GM23338 (cell line): Measurements from ENCODE around the gene RAD21L1.

Experiments used
- CREB1 ChIP-seq: fragments of 250-450 bp; sonication (Bioruptor Pico); IDR thresholded peaks from 2 replicates; pipeline ENCODE4 v1.5.0; 2020; ENCODE audit warnings: low read depth, mild to moderate bottlenecking, moderate library complexity
- EZH2 ChIP-seq: fragments of 200-600 bp; sonication (generic); IDR thresholded peaks from one replicate; pipeline ENCODE4 v1.8.0; 2017; ENCODE audit warnings: antibody characterized with exemption, mild to moderate bottlenecking, low read depth; ENCODE audit not compliant: unreplicated experiment
- EZH2phosphoT487 ChIP-seq: fragments of 200-600 bp; sonication (generic); IDR thresholded peaks from one replicate; pipeline ENCODE4 v1.8.1; 2018; ENCODE audit warnings: antibody characterized with exemption; ENCODE audit not compliant: unreplicated experiment
- JUNB ChIP-seq: IDR thresholded peaks from one replicate; pipeline ENCODE4 v1.6.1; 2016; ENCODE audit warnings: antibody characterized with exemption; ENCODE audit not compliant: unreplicated experiment
- NANOG ChIP-seq: IDR thresholded peaks from 2 replicates; pipeline ENCODE4 v1.6.1; 2016; ENCODE audit warnings: antibody characterized with exemption, borderline replicate concordance
- POLR2AphosphoS5 ChIP-seq: IDR thresholded peaks from 2 replicates; pipeline ENCODE4 v1.6.1; 2016; ENCODE audit warnings: antibody characterized with exemption, low read depth
- STAT1 ChIP-seq: IDR thresholded peaks from one replicate; pipeline ENCODE4 v1.6.1; 2016; ENCODE audit warnings: antibody characterized with exemption; ENCODE audit not compliant: unreplicated experiment
- ZNF114 ChIP-seq: fragments of 250-450 bp; sonication (Bioruptor Pico); IDR thresholded peaks from 2 replicates; pipeline ENCODE4 v1.5.0; 2020; ENCODE audit warnings: mild to moderate bottlenecking, moderate library complexity
- ZNF331 ChIP-seq: fragments of 250-450 bp; sonication (Bioruptor Pico); IDR thresholded peaks from 2 replicates; pipeline ENCODE4 v1.5.0; 2020; ENCODE audit warnings: low read depth, mild to moderate bottlenecking, moderate library complexity
- TF ChIP-seq, protein P1 (sequence below), 2 experiments: fragments of 200-600 bp in 1 of 2; sonication (generic) in 1 of 2; conservative IDR thresholded peaks; 2 replicates each; pipeline versions ENCODE4 v1.5.1 to v1.6.1; 2016 to 2017; ENCODE audit warnings: antibody characterized with exemption in 2 of 2, low read depth in 2 of 2, mild to moderate bottlenecking in 2 of 2, moderate library complexity in 1 of 2
- TF ChIP-seq, protein P2 (sequence below): IDR thresholded peaks from one replicate; pipeline ENCODE4 v1.6.1; 2018; ENCODE audit warnings: antibody characterized with exemption; ENCODE audit not compliant: unreplicated experiment
- TF ChIP-seq, protein P3 (sequence below): IDR thresholded peaks from 2 replicates; pipeline ENCODE4 v1.6.1; 2016; ENCODE audit warnings: antibody characterized with exemption
- TF ChIP-seq, protein P4 (sequence below): fragments of 250-450 bp; sonication (Bioruptor Pico); IDR thresholded peaks from 2 replicates; pipeline ENCODE4 v1.5.0; 2020; ENCODE audit warnings: mild to moderate bottlenecking, moderate library complexity

DNA sequence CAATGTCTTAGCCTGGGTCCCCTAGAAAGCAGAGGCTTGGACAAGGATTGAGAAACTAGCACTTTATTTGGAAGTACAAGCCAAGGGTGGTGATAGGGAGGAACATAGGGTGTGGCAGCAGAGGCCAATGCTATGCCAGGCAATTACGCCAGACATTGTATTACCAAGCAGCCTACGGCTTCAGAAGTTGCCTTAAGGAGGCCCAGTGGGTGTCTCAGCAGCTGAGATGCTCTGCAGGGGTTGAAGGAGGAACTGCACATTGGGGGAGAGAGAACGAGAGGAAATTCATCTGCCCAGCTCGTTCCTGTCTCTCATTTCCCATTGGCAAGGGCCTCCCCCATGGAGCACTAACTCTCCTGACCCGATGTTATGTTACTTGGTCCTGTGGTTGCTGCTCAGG is 21.7 kb upstream of the RAD21L1 start:
- TF ChIP-seq, protein P1, sequence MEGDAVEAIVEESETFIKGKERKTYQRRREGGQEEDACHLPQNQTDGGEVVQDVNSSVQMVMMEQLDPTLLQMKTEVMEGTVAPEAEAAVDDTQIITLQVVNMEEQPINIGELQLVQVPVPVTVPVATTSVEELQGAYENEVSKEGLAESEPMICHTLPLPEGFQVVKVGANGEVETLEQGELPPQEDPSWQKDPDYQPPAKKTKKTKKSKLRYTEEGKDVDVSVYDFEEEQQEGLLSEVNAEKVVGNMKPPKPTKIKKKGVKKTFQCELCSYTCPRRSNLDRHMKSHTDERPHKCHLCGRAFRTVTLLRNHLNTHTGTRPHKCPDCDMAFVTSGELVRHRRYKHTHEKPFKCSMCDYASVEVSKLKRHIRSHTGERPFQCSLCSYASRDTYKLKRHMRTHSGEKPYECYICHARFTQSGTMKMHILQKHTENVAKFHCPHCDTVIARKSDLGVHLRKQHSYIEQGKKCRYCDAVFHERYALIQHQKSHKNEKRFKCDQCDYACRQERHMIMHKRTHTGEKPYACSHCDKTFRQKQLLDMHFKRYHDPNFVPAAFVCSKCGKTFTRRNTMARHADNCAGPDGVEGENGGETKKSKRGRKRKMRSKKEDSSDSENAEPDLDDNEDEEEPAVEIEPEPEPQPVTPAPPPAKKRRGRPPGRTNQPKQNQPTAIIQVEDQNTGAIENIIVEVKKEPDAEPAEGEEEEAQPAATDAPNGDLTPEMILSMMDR (conservative IDR thresholded peaks at IDR 0.05; ENCODE audit: low read depth in 2 of 2): no peak
- TF ChIP-seq EZH2 (no peak), POLR2AphosphoS5 (no peak), ZNF114 (CRISPR knock-in tag) (no peak), CREB1 (CRISPR knock-in tag) (no peak), EZH2phosphoT487 (no peak), NANOG (no peak), ZNF331 (CRISPR knock-in tag) (no peak), JUNB (no peak), STAT1 (no peak)
- TF ChIP-seq, protein P2, sequence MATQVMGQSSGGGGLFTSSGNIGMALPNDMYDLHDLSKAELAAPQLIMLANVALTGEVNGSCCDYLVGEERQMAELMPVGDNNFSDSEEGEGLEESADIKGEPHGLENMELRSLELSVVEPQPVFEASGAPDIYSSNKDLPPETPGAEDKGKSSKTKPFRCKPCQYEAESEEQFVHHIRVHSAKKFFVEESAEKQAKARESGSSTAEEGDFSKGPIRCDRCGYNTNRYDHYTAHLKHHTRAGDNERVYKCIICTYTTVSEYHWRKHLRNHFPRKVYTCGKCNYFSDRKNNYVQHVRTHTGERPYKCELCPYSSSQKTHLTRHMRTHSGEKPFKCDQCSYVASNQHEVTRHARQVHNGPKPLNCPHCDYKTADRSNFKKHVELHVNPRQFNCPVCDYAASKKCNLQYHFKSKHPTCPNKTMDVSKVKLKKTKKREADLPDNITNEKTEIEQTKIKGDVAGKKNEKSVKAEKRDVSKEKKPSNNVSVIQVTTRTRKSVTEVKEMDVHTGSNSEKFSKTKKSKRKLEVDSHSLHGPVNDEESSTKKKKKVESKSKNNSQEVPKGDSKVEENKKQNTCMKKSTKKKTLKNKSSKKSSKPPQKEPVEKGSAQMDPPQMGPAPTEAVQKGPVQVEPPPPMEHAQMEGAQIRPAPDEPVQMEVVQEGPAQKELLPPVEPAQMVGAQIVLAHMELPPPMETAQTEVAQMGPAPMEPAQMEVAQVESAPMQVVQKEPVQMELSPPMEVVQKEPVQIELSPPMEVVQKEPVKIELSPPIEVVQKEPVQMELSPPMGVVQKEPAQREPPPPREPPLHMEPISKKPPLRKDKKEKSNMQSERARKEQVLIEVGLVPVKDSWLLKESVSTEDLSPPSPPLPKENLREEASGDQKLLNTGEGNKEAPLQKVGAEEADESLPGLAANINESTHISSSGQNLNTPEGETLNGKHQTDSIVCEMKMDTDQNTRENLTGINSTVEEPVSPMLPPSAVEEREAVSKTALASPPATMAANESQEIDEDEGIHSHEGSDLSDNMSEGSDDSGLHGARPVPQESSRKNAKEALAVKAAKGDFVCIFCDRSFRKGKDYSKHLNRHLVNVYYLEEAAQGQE: no peak
- TF ChIP-seq, protein P3, sequence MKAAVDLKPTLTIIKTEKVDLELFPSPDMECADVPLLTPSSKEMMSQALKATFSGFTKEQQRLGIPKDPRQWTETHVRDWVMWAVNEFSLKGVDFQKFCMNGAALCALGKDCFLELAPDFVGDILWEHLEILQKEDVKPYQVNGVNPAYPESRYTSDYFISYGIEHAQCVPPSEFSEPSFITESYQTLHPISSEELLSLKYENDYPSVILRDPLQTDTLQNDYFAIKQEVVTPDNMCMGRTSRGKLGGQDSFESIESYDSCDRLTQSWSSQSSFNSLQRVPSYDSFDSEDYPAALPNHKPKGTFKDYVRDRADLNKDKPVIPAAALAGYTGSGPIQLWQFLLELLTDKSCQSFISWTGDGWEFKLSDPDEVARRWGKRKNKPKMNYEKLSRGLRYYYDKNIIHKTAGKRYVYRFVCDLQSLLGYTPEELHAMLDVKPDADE: no peak
- TF ChIP-seq, protein P4, sequence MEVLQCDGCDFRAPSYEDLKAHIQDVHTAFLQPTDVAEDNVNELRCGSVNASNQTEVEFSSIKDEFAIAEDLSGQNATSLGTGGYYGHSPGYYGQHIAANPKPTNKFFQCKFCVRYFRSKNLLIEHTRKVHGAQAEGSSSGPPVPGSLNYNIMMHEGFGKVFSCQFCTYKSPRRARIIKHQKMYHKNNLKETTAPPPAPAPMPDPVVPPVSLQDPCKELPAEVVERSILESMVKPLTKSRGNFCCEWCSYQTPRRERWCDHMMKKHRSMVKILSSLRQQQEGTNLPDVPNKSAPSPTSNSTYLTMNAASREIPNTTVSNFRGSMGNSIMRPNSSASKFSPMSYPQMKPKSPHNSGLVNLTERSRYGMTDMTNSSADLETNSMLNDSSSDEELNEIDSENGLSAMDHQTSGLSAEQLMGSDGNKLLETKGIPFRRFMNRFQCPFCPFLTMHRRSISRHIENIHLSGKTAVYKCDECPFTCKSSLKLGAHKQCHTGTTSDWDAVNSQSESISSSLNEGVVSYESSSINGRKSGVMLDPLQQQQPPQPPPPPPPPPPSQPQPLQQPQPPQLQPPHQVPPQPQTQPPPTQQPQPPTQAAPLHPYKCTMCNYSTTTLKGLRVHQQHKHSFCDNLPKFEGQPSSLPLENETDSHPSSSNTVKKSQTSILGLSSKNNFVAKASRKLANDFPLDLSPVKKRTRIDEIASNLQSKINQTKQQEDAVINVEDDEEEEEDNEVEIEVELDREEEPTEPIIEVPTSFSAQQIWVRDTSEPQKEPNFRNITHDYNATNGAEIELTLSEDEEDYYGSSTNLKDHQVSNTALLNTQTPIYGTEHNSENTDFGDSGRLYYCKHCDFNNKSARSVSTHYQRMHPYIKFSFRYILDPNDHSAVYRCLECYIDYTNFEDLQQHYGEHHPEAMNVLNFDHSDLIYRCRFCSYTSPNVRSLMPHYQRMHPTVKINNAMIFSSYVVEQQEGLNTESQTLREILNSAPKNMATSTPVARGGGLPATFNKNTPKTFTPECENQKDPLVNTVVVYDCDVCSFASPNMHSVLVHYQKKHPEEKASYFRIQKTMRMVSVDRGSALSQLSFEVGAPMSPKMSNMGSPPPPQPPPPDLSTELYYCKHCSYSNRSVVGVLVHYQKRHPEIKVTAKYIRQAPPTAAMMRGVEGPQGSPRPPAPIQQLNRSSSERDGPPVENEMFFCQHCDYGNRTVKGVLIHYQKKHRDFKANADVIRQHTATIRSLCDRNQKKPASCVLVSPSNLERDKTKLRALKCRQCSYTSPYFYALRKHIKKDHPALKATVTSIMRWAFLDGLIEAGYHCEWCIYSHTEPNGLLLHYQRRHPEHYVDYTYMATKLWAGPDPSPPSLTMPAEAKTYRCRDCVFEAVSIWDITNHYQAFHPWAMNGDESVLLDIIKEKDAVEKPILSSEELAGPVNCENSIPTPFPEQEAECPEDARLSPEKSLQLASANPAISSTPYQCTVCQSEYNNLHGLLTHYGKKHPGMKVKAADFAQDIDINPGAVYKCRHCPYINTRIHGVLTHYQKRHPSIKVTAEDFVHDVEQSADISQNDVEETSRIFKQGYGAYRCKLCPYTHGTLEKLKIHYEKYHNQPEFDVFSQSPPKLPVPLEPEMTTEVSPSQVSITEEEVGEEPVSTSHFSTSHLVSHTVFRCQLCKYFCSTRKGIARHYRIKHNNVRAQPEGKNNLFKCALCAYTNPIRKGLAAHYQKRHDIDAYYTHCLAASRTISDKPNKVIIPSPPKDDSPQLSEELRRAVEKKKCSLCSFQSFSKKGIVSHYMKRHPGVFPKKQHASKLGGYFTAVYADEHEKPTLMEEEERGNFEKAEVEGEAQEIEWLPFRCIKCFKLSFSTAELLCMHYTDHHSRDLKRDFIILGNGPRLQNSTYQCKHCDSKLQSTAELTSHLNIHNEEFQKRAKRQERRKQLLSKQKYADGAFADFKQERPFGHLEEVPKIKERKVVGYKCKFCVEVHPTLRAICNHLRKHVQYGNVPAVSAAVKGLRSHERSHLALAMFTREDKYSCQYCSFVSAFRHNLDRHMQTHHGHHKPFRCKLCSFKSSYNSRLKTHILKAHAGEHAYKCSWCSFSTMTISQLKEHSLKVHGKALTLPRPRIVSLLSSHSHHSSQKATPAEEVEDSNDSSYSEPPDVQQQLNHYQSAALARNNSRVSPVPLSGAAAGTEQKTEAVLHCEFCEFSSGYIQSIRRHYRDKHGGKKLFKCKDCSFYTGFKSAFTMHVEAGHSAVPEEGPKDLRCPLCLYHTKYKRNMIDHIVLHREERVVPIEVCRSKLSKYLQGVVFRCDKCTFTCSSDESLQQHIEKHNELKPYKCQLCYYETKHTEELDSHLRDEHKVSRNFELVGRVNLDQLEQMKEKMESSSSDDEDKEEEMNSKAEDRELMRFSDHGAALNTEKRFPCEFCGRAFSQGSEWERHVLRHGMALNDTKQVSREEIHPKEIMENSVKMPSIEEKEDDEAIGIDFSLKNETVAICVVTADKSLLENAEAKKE (CRISPR knock-in tag): no peak
